Panc1 (cell line): ENCODE results near the gene STIL.

Experiments used
- REST ChIP-seq, 2 experiments: IDR thresholded peaks; 2 replicates each; pipeline ENCODE4 v1.6.1; 2011 to 2012; ENCODE audit warnings: low read depth in 2 of 2, control low read depth in 1 of 2, low read length in 1 of 2, mild to moderate bottlenecking in 1 of 2, moderate library complexity in 1 of 2; ENCODE audit not compliant: insufficient read depth in 1 of 2
- TF ChIP-seq, protein P1 (sequence below): fragments of 450-650 bp; IDR thresholded peaks from 2 replicates; pipeline ENCODE4 v1.5.1; 2017; ENCODE audit warnings: mild to moderate bottlenecking

- TF ChIP-seq, protein P1, sequence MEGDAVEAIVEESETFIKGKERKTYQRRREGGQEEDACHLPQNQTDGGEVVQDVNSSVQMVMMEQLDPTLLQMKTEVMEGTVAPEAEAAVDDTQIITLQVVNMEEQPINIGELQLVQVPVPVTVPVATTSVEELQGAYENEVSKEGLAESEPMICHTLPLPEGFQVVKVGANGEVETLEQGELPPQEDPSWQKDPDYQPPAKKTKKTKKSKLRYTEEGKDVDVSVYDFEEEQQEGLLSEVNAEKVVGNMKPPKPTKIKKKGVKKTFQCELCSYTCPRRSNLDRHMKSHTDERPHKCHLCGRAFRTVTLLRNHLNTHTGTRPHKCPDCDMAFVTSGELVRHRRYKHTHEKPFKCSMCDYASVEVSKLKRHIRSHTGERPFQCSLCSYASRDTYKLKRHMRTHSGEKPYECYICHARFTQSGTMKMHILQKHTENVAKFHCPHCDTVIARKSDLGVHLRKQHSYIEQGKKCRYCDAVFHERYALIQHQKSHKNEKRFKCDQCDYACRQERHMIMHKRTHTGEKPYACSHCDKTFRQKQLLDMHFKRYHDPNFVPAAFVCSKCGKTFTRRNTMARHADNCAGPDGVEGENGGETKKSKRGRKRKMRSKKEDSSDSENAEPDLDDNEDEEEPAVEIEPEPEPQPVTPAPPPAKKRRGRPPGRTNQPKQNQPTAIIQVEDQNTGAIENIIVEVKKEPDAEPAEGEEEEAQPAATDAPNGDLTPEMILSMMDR: no peak
- TF ChIP-seq REST (IDR thresholded peaks at IDR 0.05; ENCODE audit: insufficient read depth in 1 of 2, low read depth in 2 of 2, low read length in 1 of 2): no peak
Observed at GRCh38 chr1:47331875-47332274, 17.9 kb upstream of the STIL start.
